Endothelial cell (in vitro differentiated cells): ENCODE data around the gene AXIN1. TPM values are rescaled to one million over a fixed set of nuclear protein-coding genes. Genes with fewer than 3 reads are reported as not detected.

Experiments used
- DNase-seq: peaks from one replicate; pipeline ENCODE4 v3.0.0; 2021; ENCODE audit warnings: low spot score
- H3K27ac Mint-ChIP-seq: one replicate; pipeline ENCODE4 v1.8.0; 2021; ENCODE audit warnings: mixed read lengths, inconsistent platforms; ENCODE audit not compliant: unreplicated experiment
- H3K27me3 Mint-ChIP-seq: one replicate; pipeline ENCODE4 v1.8.0; 2021; ENCODE audit warnings: mild to moderate bottlenecking, moderate library complexity, mixed read lengths, inconsistent platforms; ENCODE audit not compliant: unreplicated experiment
- H3K36me3 Mint-ChIP-seq: one replicate; pipeline ENCODE4 v1.8.0; 2021; ENCODE audit warnings: mild to moderate bottlenecking, low read depth, mixed read lengths, inconsistent platforms; ENCODE audit not compliant: unreplicated experiment
- H3K4me1 Mint-ChIP-seq: one replicate; pipeline ENCODE4 v1.8.0; 2021; ENCODE audit warnings: mild to moderate bottlenecking, mixed read lengths, inconsistent platforms; ENCODE audit not compliant: unreplicated experiment
- H3K4me3 Mint-ChIP-seq: one replicate; pipeline ENCODE4 v1.8.0; 2021; ENCODE audit warnings: mild to moderate bottlenecking, mixed read lengths, inconsistent platforms; ENCODE audit not compliant: unreplicated experiment
- H3K9me3 Mint-ChIP-seq: one replicate; pipeline ENCODE4 v1.8.0; 2021; ENCODE audit warnings: mixed read lengths, inconsistent platforms; ENCODE audit not compliant: unreplicated experiment
- total RNA-seq: library from RNA; stranded (reverse); fragmentation: NEBNext Ultra II Directional; extraction: Animal tissue kit (Norgen Biotek cat#: 25700); gene quantifications from one replicate; pipeline ENCODE4 v1.2.1, GENCODE V29; 2021; ENCODE audit not compliant: unreplicated experiment
- TF ChIP-seq, protein P1 (sequence below): fragments of 200-600 bp; sonication (generic); IDR thresholded peaks from one replicate; pipeline ENCODE4 v1.5.0; 2021; ENCODE audit warnings: antibody characterized with exemption; ENCODE audit not compliant: unreplicated experiment

AXIN1 gene
- total RNA-seq, 1 donor from 2014 or later = 17.5 TPM

DNA sequence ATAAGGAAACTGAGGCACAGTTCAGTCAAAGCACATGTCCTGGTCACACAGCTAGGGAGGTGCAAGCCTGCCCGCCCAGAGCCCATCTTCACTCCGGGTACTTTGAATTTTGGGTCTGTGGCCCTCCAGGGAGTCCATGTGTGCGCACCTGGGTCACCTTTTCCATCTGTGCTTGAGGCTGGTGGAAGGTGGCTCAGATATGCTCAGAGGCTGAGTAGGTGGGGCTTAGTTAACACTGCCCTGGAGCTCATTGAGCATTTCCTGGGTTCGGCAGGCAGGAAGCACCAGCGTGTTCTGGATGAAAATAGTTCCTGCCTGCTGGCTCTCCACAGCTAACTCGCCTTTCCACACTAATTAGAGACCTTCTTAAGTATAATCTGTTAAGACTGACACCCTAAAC, 98.7 kb downstream of the AXIN1 start:
- H3K4me1 Mint-ChIP-seq = peaks cover 17% of the 10 kb centered on the region
- H3K27me3 Mint-ChIP-seq = peaks cover 6% of the 10 kb centered on the region
- peak; percentile 12 for DNase-seq
- peak overlapping the region; percentile 72 for H3K27ac Mint-ChIP-seq
- H3K36me3 Mint-ChIP-seq = peaks cover 9% of the 10 kb centered on the region
- H3K4me3 Mint-ChIP-seq = no peak overlapping the region
- H3K9me3 Mint-ChIP-seq = no peaks in the 10 kb centered on the region
- TF ChIP-seq, protein P1, sequence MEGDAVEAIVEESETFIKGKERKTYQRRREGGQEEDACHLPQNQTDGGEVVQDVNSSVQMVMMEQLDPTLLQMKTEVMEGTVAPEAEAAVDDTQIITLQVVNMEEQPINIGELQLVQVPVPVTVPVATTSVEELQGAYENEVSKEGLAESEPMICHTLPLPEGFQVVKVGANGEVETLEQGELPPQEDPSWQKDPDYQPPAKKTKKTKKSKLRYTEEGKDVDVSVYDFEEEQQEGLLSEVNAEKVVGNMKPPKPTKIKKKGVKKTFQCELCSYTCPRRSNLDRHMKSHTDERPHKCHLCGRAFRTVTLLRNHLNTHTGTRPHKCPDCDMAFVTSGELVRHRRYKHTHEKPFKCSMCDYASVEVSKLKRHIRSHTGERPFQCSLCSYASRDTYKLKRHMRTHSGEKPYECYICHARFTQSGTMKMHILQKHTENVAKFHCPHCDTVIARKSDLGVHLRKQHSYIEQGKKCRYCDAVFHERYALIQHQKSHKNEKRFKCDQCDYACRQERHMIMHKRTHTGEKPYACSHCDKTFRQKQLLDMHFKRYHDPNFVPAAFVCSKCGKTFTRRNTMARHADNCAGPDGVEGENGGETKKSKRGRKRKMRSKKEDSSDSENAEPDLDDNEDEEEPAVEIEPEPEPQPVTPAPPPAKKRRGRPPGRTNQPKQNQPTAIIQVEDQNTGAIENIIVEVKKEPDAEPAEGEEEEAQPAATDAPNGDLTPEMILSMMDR = no peak

DNA sequence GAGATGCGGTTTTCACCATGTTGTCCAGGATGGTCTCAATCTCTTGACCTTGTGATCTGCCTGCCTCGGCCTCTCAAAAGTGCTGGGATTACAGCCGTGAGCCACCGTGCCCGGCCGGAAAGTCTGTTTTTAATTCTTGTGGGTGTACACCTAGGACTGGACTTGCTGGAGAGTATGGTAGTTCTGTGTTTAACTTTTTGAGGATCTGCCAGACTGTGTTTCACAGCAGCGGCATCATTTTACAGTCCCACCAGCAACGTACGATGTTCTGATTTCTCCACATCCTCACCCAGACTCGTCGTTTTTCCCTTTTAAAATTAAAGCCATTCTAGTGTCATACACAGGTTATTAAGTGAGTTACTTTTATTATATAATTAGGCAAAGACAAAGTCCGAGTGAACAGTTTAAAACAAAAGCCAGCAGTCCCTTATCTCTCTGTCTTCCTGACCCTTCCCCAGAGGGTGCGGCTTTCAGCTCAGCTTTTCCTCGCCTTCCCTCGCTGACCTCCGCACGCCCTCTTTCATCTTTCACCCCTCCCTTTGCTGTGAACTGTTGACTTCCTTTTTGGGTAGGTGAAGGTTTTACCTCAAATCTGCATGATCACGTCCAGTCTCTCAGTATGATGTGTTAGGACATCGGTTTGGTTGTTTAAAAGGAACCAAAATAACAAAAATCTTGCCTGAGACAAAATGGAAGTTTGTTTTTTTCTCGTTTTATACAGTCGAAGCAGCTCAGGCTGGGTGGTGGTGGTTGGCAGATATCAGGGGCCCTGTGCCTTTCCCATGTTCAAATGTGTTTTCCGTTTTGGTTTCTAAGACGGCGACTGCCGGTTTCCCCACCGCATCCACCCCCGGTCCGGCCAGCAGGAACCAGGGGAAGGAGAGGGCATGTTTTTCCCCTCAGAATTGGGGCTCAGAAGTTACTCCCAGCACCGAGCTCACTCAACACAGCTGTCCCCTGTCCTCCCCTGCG, 99.9 kb downstream of the AXIN1 start:
- Mint-ChIP-seq H3K36me3 (peaks cover 9% of the 10 kb centered on the region), H3K4me3 (no peak overlapping the region), H3K9me3 (no peaks in the 10 kb centered on the region), H3K27me3 (peaks cover 7% of the 10 kb centered on the region), H3K27ac (no peak overlapping the region), H3K4me1 (peaks cover 17% of the 10 kb centered on the region)
- TF ChIP-seq, protein P1 = no peak
- DNase-seq = no peak

DNA sequence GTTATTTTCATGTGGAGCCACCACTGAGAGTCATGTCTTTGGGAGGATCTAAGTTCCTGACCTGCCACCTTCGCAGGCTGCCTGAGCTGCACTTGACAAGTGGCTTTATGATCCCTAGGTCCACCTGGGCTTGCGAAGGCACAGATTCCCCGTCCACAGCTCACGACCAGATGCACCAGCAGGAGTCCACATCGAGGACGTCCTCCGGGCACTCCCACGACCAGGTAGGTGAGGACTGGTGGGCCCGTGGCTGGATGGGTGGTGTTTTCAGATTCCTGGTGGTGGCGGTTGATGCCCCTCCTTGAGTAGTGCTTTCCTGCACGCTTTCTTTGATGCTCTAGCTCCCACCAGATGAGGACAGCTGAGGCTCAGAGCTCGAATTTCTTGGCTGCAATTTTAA, 103.1 kb downstream of the AXIN1 start:
- TF ChIP-seq, protein P1 = no peak
- H3K9me3 Mint-ChIP-seq = no peaks in the 10 kb centered on the region
- H3K27ac Mint-ChIP-seq = no peak overlapping the region
- peaks cover 3% of the 10 kb centered on the region for H3K36me3 Mint-ChIP-seq
- H3K4me3 Mint-ChIP-seq = no peak overlapping the region
- no peak for DNase-seq
- peaks cover 17% of the 10 kb centered on the region for H3K4me1 Mint-ChIP-seq
- peaks cover 7% of the 10 kb centered on the region for H3K27me3 Mint-ChIP-seq

DNA sequence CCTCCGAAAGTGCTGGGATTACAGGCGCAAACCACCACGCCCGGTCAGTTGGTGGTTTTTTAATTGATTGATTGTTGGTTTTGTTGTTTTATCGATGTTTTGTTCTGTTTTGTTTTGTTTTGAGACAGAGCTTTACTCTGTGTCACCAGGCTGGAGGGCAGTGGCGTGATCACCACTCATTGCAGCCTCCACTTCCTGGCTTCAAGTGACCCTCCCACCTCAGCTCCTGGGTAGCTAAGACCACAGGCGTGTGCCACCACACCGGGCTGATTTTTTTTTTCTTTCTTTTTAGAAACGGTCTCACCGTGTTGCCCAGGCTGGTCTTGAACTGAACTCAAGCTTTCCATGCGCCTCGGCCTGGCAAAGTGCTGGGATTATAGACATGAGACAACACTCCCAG, 105.5 kb downstream of the AXIN1 start:
- TF ChIP-seq, protein P1 = no peak
- H3K9me3 Mint-ChIP-seq = no peaks in the 10 kb centered on the region
- no peak overlapping the region for H3K4me3 Mint-ChIP-seq
- peaks cover 3% of the 10 kb centered on the region for H3K27me3 Mint-ChIP-seq
- DNase-seq = no peak
- peaks cover 5% of the 10 kb centered on the region for H3K4me1 Mint-ChIP-seq
- no peak overlapping the region for H3K27ac Mint-ChIP-seq
- H3K36me3 Mint-ChIP-seq = peaks cover 3% of the 10 kb centered on the region

DNA sequence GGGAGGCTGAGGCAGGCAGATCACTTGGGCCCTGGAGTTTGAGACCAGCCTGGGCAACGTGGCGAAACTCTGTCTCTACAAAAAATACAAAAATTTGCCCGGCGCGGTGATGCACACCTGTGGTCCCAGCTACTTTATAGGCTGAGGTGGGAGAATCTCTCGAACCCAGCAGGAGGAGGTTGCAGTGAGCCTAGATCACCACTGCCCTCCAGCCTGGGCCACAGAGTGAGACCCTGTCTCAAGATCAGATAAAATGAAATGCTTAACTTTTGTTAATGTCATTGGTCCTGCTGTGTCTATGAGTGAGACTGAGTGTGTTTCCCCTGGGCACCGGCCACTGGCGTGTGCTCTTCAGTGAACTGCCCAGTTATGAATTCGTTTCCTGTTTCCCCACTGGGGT, 107.4 kb downstream of the AXIN1 start:
- Mint-ChIP-seq H3K9me3 (no peaks in the 10 kb centered on the region), H3K4me1 (no peaks in the 10 kb centered on the region), H3K4me3 (no peak overlapping the region), H3K27ac (peak overlapping the region; percentile 45), H3K27me3 (peaks cover 2% of the 10 kb centered on the region), H3K36me3 (no peaks in the 10 kb centered on the region)
- DNase-seq = no peak
- TF ChIP-seq, protein P1 = no peak
